Chondrocyte (in vitro differentiated cells): Measurements from ENCODE around the gene ZNF197. TPM values are rescaled to one million over a fixed set of nuclear protein-coding genes. Genes with fewer than 3 reads are reported as not detected.
"Not testable (repeated sequence)": the region's sequence is repeated elsewhere in the genome, so short reads cannot be mapped to it uniquely, and the experiment has no call there.

Experiments
- DNase-seq: peaks from one replicate; pipeline ENCODE4 v3.0.0; 2021; ENCODE audit warnings: mixed read lengths, low spot score
- H3K27ac Mint-ChIP-seq: one replicate; pipeline ENCODE4 v1.8.0; 2021; ENCODE audit warnings: mild to moderate bottlenecking, moderate library complexity, mixed read lengths; ENCODE audit not compliant: unreplicated experiment
- H3K27me3 Mint-ChIP-seq: 2 replicates; pipeline ENCODE4 v1.8.0; 2021; ENCODE audit warnings: low read depth, mixed read lengths
- H3K36me3 Mint-ChIP-seq: 2 replicates; pipeline ENCODE4 v1.8.0; 2021; ENCODE audit warnings: low read depth, mixed read lengths
- H3K4me1 Mint-ChIP-seq: 2 replicates; pipeline ENCODE4 v1.8.0; 2021; ENCODE audit warnings: low read depth, mild to moderate bottlenecking, mixed read lengths
- H3K4me3 Mint-ChIP-seq: one replicate; pipeline ENCODE4 v1.8.0; 2021; ENCODE audit warnings: mild to moderate bottlenecking, moderate library complexity, mixed read lengths; ENCODE audit not compliant: unreplicated experiment
- H3K9me3 Mint-ChIP-seq: 2 replicates; pipeline ENCODE4 v1.8.0; 2021; ENCODE audit warnings: low read depth, mixed read lengths
- CTCF ChIP-seq: fragments of 200-600 bp; sonication (generic); IDR thresholded peaks from 2 replicates; pipeline ENCODE4 v1.5.0; 2021; ENCODE audit warnings: antibody characterized with exemption, mild to moderate bottlenecking, moderate library complexity
- total RNA-seq: library from RNA; stranded (reverse); gene quantifications from 3 replicates; pipeline ENCODE4 v1.2.1, GENCODE V29; 2021

ZNF197 gene
- total RNA-seq, 1 donor from 2014 or later: 15.9 TPM

GRCh38 chr3:44665173-44665572 is 40.3 kb downstream of the ZNF197 start:
- no peak for DNase-seq
- H3K27me3 Mint-ChIP-seq: no peaks in the 10 kb centered on the region
- TF ChIP-seq CTCF: no peak
- H3K9me3 Mint-ChIP-seq: peaks cover 11% of the 10 kb centered on the region
- H3K36me3 Mint-ChIP-seq: peaks cover 17% of the 10 kb centered on the region
- H3K4me1 Mint-ChIP-seq: peaks cover 4% of the 10 kb centered on the region
- no peak overlapping the region for H3K27ac Mint-ChIP-seq
- H3K4me3 Mint-ChIP-seq: no peak overlapping the region

- Mint-ChIP-seq H3K4me1 (peaks cover 4% of the 10 kb centered on the region), H3K27me3 (no peaks in the 10 kb centered on the region), H3K36me3 (peaks cover 11% of the 10 kb centered on the region), H3K9me3 (peaks cover 11% of the 10 kb centered on the region), H3K27ac (no peak overlapping the region), H3K4me3 (no peak overlapping the region)
- TF ChIP-seq CTCF: no peak
- DNase-seq: no peak
Measured at GRCh38 chr3:44666346-44666745, 41.5 kb downstream of the ZNF197 start.

- Mint-ChIP-seq H3K27me3 (no peaks in the 10 kb centered on the region), H3K36me3 (peaks cover 9% of the 10 kb centered on the region), H3K4me3 (no peak overlapping the region), H3K9me3 (peaks cover 18% of the 10 kb centered on the region), H3K4me1 (peaks cover 4% of the 10 kb centered on the region), H3K27ac (peak overlapping the region; percentile 33)
- no peak for DNase-seq
- no peak for TF ChIP-seq CTCF
Measured at GRCh38 chr3:44669760-44670159, 44.9 kb downstream of the ZNF197 start.

- not testable (repeated sequence) for H3K27me3 Mint-ChIP-seq, H3K4me3 Mint-ChIP-seq, H3K36me3 Mint-ChIP-seq, H3K27ac Mint-ChIP-seq, DNase-seq, H3K4me1 Mint-ChIP-seq
- peaks cover 11% of the 10 kb centered on the region for H3K9me3 Mint-ChIP-seq
Measured at GRCh38 chr3:44673466-44673865, 48.6 kb downstream of the ZNF197 start.

GRCh38 chr3:44674211-44674610 is 49.4 kb downstream of the ZNF197 start:
- H3K4me1 Mint-ChIP-seq: no peaks in the 10 kb centered on the region
- peaks cover 3% of the 10 kb centered on the region for H3K36me3 Mint-ChIP-seq
- no peak for DNase-seq
- H3K4me3 Mint-ChIP-seq: no peak overlapping the region
- no peak for TF ChIP-seq CTCF
- H3K9me3 Mint-ChIP-seq: peaks cover 11% of the 10 kb centered on the region
- no peaks in the 10 kb centered on the region for H3K27me3 Mint-ChIP-seq
- no peak overlapping the region for H3K27ac Mint-ChIP-seq

GRCh38 chr3:44678480-44679116 is 53.8 kb downstream of the ZNF197 start:
- H3K27ac Mint-ChIP-seq: no peak overlapping the region
- DNase-seq: no peak
- no peaks in the 10 kb centered on the region for H3K4me1 Mint-ChIP-seq
- peaks cover 13% of the 10 kb centered on the region for H3K36me3 Mint-ChIP-seq
- peaks cover 19% of the 10 kb centered on the region for H3K9me3 Mint-ChIP-seq
- no peak for TF ChIP-seq CTCF
- H3K4me3 Mint-ChIP-seq: no peak overlapping the region
- H3K27me3 Mint-ChIP-seq: no peaks in the 10 kb centered on the region
